Measurements from ENCODE around the gene PRPF39. TPM values are rescaled to one million over a fixed set of nuclear protein-coding genes. Genes with fewer than 3 reads are reported as not detected.
A peak's percentile ranks its signal among the peaks of the same experiment; 100 is the strongest.
"Not testable (repeated sequence)": the region's sequence is repeated elsewhere in the genome, so short reads cannot be mapped to it uniquely, and the experiment has no call there.

The PRPF39 gene
- polyA plus RNA-seq, 2 of the 4 experiments (the other 2 are of a cell fraction) = 24.4 to 57.5 TPM

- TF ChIP-seq, protein P1, sequence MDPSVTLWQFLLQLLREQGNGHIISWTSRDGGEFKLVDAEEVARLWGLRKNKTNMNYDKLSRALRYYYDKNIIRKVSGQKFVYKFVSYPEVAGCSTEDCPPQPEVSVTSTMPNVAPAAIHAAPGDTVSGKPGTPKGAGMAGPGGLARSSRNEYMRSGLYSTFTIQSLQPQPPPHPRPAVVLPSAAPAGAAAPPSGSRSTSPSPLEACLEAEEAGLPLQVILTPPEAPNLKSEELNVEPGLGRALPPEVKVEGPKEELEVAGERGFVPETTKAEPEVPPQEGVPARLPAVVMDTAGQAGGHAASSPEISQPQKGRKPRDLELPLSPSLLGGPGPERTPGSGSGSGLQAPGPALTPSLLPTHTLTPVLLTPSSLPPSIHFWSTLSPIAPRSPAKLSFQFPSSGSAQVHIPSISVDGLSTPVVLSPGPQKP (IDR thresholded peaks at IDR 0.05; ENCODE audit: low read depth, low read length) = no peak
- TF ChIP-seq NPAS2 (CRISPR knock-in tag; IDR thresholded peaks at IDR 0.05; ENCODE audit: borderline replicate concordance) = no peak
- TF ChIP-seq, protein P2, sequence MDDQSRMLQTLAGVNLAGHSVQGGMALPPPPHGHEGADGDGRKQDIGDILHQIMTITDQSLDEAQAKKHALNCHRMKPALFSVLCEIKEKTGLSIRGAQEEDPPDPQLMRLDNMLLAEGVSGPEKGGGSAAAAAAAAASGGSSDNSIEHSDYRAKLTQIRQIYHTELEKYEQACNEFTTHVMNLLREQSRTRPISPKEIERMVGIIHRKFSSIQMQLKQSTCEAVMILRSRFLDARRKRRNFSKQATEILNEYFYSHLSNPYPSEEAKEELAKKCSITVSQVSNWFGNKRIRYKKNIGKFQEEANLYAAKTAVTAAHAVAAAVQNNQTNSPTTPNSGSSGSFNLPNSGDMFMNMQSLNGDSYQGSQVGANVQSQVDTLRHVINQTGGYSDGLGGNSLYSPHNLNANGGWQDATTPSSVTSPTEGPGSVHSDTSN (IDR thresholded peaks at IDR 0.05) = no peak
These were observed 5.6 kb upstream of the PRPF39 start (continued) for GRCh38 chr14:45078323-45078722.

DNA sequence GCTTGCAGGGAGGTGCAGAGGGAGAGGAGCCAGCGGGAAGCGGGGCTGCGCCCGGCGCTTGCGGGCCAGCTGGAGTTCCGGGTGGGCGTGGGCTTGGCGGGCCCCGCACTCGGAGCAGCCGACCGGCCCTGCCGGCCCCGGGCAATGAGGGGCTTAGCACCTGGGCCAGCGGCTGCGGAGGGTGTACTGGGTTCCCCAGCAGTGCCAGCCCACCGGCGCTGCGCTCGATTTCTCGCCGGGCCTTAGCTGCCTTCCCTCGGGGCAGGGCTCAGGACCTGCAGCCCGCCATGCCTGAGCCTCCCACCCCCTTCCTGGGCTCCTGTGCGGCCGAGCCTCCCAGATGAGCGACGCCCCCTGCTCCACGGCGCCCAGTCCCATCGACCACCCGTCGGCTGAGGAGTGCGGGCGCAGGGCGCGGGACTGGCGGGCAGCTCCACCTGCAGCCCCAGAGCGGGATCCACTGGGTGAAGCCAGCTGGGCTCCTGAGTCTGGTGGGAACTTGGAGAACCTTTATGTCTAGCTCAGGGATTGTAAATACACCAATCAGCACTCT lies 3.4 kb upstream of the PRPF39 start:
- ATAC-seq, CTCF ChIA-PET: not testable (repeated sequence)
- 94% methylated on average over 21 of the region's 40 CpGs for WGBS (ENCODE audit: missing lambda C conversion rate)

GRCh38 chr14:45081096-45081495 lies 2.8 kb upstream of the PRPF39 start:
- ATAC-seq, CTCF ChIA-PET, H3K4me3 ChIP-seq, H3K27ac ChIP-seq, FAIRE-seq, H3K4me2 ChIP-seq, POLR2A ChIA-PET, H3K9me3 ChIP-seq: not testable (repeated sequence)
- 86% methylated on average over 3 of the region's 3 CpGs for WGBS (ENCODE audit: missing lambda C conversion rate)
- peaks cover 22% of the 10 kb centered on the region for H3K4me1 ChIP-seq
- DNase-seq (ENCODE audit: low read depth in 1 of 2, low spot score in 1 of 2) = peak in 1 of 2 experiments; percentile 4

More for the DNA sequence above, 3.4 kb upstream of the PRPF39 start:
- H3K4me3 ChIP-seq; POLR2A ChIA-PET; H3K27ac ChIP-seq; DNase-seq (ENCODE audit: low read depth in 1 of 2, low spot score in 1 of 2); H3K4me2 ChIP-seq; H3K9me3 ChIP-seq; FAIRE-seq: not testable (repeated sequence)
- peaks cover 16% of the 10 kb centered on the region for H3K4me1 ChIP-seq

DNA sequence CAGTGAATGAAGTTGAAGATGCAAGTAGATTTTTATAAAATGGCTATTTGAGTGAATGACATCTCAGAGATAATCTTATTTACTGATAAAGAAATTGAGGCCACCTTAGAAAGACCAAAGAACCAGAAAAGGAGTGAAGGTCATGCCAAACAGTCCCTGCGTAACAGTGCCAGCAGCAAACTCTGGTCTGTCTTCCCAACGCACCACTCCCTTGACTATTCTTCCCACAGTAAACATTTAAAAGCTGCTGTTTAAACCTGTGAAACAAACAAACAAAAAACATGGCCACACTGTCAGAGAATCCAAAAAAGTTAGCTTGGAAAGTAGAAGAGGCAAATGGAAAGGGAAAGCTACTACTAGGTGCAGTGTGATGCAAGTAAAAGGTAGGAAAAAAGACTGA lies 1.5 kb upstream of the PRPF39 start:
- Histone ChIP-seq H3K4me3 (no peak overlapping the region), H3K27ac (peak overlapping the region; percentile 1 to 27; a peak in 3 of 6 replicates), H3K9me3 (no peaks in the 10 kb centered on the region), H3K4me2 (peak overlapping the region; percentile 80), H3K4me1 (peaks cover 35% of the 10 kb centered on the region)
- ATAC-seq = no peak
- peak in 1 of 2 experiments; percentile 4 for DNase-seq (ENCODE audit: low read depth in 1 of 2, low spot score in 1 of 2)
- TF ChIP-seq CHD2 (IDR thresholded peaks at IDR 0.05; ENCODE audit: low read length, partially characterized antibody) (no peak), FOSB (CRISPR knock-in tag; IDR thresholded peaks at IDR 0.05) (no peak), NR3C1 (IDR thresholded peaks at IDR 0.05) (no peak), JUN (IDR thresholded peaks at IDR 0.05) (no peak), HEYL (CRISPR knock-in tag; IDR thresholded peaks at IDR 0.05) (no peak), MAFK (IDR thresholded peaks at IDR 0.05; ENCODE audit: partially characterized antibody) (no peak), MAZ (IDR thresholded peaks at IDR 0.05; ENCODE audit: borderline replicate concordance, low read depth, low read length) (no peak), POLR2AphosphoS2 (conservative IDR thresholded peaks at IDR 0.05; ENCODE audit: low read length) (no peak), JUNB (IDR thresholded peaks at IDR 0.05) (no peak), GATA3 (IDR thresholded peaks at IDR 0.05; ENCODE audit: borderline replicate concordance) (no peak), HMGXB4 (CRISPR knock-in tag; IDR thresholded peaks at IDR 0.05; ENCODE audit: borderline replicate concordance) (no peak), EHF (CRISPR knock-in tag; IDR thresholded peaks at IDR 0.05) (no peak), KDM1A (IDR thresholded peaks at IDR 0.05; ENCODE audit: low read depth) (no peak), CBX8 (IDR thresholded peaks at IDR 0.05) (no peak), RARB (CRISPR knock-in tag; IDR thresholded peaks at IDR 0.05) (no peak), CEBPB (IDR thresholded peaks at IDR 0.05) (no peak)
- ChIA-PET POLR2A (no interaction called here), CTCF (no interaction called here)
- FAIRE-seq = no peak
- WGBS (ENCODE audit: missing lambda C conversion rate) = 28% methylated on average over 2 of the region's 2 CpGs
